C1 segment of cervical spinal cord (tissue), 14 donors: Measurements from ENCODE around the gene KRT8.
"Not testable (repeated sequence)": the region's sequence is repeated elsewhere in the genome, so short reads cannot be mapped to it uniquely, and the experiment has no call there.

ENCODE experiments used
- DNase-seq, 14 donors: peaks; one replicate each; lab custom pipeline; 2025; lab: John Stamatoyannopoulos, UW

Gene KRT8

DNA sequence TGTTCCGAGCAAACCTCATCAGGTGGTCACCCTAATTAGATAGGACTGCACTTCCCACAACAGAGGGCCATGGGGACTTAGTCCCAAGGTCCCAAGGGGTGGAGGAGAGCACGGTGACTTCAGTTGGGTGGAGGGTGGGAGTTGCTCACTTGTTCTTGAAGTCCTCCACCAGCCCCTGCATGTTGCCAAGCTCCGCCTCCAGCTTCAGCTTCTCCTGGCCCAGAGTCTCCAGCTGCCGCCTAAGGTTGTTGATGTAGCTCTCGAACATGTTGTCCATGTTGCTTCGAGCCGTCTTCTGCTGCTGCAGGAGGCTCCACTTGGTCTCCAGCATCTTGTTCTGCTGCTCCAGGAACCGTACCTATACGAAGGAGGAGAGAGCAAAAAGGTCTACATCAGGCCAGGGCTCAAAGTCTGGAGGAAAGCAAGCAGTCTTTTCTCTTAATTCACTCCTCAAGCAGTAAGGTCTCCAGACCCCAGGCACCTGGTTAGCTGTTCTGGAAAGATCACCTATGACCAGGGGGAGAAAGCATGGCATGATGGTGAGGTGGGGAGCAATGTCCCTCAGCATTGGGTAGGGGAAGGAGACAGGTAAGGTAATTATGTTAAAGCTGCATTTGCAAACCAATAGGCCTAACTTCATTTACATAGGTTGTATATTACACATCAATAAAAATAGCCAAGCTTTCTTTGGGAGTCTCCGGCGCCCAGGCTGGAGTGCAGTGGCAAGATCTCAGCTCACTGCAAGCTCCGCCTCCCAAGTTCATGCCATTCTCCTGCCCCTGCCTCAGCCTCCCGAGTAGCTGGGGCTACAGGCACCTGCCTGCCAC lies 2.9 kb downstream of the KRT8 start:
- no peak for DNase-seq

DNA sequence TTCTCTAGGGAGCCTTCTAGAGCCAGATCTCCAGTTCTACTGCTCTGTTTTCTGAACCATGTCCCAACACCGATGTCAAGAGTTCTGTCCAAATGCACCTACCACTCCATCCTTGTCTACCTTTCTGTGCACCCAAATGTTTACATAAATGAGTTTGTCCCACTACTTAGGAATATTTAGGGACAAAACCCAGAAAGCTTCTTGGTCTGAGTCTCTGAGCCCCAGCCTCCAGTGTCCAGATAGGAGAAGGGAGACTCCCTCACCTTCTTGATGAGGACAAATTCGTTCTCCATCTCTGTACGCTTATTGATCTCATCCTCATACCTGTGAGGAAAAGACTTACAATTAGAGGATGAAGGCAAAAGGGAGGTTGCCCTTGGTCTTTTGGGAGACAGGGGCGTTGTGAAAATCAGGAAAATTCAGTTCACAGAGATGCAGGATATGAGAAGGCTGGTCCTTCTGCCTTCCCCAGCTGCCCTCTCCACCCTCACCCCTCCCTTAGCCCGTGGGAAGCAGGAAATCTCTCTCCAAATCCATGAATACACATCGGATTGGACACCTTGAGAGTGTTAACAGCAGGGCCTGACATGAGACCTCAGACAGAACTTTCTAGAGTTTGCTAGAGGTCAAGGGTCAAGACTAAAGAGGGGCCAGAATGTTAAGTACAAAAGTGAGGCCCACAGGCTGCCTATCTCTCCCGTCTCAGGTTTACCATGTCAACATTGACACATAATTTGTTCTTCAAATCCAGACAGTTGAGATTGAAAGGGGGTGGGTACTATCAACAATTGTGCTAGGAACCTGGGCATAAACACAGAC lies 3.8 kb downstream of the KRT8 start:
- DNase-seq: no peak

GRCh38 chr12:52900166-52900895 lies 4.5 kb downstream of the KRT8 start:
- no peak for DNase-seq

- no peak for DNase-seq
These were observed 5.4 kb downstream of the KRT8 start for GRCh38 chr12:52899338-52900035.

GRCh38 chr12:52896190-52897100 lies 8.4 kb downstream of the KRT8 start:
- DNase-seq: no peak

DNA sequence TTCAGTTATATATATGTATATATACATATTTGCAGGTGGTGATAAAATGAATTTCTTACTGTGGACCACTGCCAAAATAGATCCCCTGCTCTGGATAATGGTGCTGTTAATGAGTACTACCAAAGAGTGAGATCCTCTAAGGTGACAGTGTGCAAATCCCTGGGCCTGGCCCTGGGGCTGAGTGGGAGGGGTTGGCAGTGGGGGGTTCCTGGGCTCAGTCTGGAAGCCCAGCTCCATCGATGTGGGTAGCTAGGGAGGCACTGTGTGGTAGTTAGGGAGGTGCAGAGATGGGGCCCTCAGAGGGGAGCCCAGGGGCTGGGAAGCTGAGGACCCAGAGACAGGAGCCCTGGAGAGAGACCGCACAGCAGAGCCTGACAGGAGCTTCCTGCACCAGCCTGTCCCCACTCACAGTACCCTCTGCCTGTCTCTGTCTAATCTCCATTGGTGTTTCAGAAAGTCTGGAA lies 9.1 kb downstream of the KRT8 start:
- no peak for DNase-seq

DNA sequence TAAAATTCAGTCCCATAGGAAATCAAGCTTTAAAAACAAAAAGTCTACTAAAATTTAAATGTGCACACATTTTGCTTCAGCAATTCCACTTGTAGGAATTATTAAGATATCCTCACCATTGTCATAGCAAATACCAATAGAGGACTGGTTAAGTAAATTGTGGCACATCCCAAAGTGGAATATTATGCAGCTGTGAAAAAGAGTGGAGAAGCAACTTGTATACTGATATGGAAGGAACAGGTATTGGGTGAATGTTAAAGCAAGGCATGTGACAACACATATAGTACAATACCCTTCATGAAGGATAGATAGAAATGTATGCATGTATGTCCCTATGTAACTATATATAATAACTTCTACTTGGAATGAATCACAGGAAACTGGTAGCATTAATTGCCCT lies 11.9 kb downstream of the KRT8 start:
- DNase-seq: no peak

- no peak for DNase-seq
These were observed 12.5 kb downstream of the KRT8 start for GRCh38 chr12:52892207-52892852.

- no peak for DNase-seq
These were observed 13.8 kb downstream of the KRT8 start for GRCh38 chr12:52891044-52891443.

- no peak for DNase-seq
These were observed 14.5 kb downstream of the KRT8 start for GRCh38 chr12:52890417-52890816.

GRCh38 chr12:52884526-52885293 lies 20.2 kb downstream of the KRT8 start:
- DNase-seq: peak in 10 of 14 donors; percentile 10 to 69 (median 30)

- not testable (repeated sequence) for DNase-seq
These were observed 24.4 kb downstream of the KRT8 start for GRCh38 chr12:52880499-52880898.

- DNase-seq: peak in 12 of 14 donors; percentile 23 to 65 (median 45)
These were observed 25.2 kb downstream of the KRT8 start for GRCh38 chr12:52879394-52880351.

DNA sequence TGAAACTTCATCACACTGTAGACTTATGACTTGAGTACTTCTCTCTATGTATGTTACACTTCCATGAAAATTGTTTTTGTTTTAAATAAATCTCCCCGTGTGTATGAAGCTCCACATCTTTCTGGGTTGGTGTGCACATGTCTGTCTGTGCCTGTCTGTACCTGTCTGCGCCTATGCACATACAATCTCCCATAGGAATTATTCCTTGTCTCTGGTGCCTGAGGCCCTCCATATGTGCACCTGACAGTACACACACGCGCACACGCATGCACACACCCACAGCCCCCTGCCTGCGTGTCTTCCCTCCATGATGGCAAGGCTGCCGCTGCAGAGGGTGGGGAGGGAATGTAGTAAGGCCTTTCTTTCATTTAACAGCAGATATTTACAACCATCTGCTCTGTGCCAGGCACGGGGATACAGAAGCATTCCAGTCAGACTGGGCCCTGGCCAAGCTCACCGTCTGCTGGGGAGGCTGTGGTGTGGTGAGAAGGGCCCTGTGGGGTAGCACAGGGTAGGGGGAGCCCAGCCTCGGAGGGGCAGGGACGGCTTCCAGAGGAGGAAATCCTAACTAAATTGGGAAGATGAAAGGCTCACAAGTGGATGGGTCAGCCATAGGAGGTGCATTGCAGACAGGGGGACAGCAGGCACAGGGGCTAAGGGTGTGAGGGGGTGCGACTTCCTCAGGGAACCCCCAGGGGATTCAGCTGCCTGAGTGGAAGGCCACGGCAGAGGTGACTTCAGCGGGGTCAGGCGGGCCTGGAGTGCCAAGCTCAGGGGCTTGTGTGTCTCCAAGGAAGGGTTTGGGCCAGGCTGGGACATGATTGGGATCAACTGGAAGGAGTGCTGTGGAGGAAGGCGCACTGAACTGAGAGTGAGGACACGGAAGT lies 26.1 kb downstream of the KRT8 start:
- DNase-seq: no peak

GRCh38 chr12:52877242-52877641 lies 27.6 kb downstream of the KRT8 start:
- DNase-seq: no peak

GRCh38 chr12:52876372-52876771 lies 28.5 kb downstream of the KRT8 start:
- DNase-seq: no peak
